ENCODE measurements around the gene PSMG3. TPM values are rescaled to one million over a fixed set of nuclear protein-coding genes. Genes with fewer than 3 reads are reported as not detected.

Gene PSMG3
- total and polyA plus RNA-seq, 2 donors: 56.0 to 85.2 TPM

- Histone ChIP-seq H3K4me1 (ENCODE audit: control insufficient read depth in 2 of 2, insufficient read depth in 2 of 2, low read length in 2 of 2) (peaks cover 10 to 17% of the 10 kb centered on the region in 2 donors), H3K4me3 (ENCODE audit: low read length in 2 of 2) (no peak overlapping the region), H3K27ac (ENCODE audit: low read depth in 1 of 2, low read length in 1 of 2) (no peak overlapping the region), H3K36me3 (ENCODE audit: control insufficient read depth in 2 of 2, insufficient read depth in 2 of 2, low read length in 1 of 2) (no peaks in the 10 kb centered on the region), H3K9me3 (ENCODE audit: control insufficient read depth in 2 of 2, insufficient read depth in 1 of 2, low read length in 1 of 2) (no peaks in the 10 kb centered on the region), H3K27me3 (ENCODE audit: control insufficient read depth in 2 of 2, insufficient read depth in 1 of 2, low read length in 1 of 2) (no peaks in the 10 kb centered on the region)
- DNase-seq (ENCODE audit: low read depth in 6 of 9, low spot score in 9 of 9): no peak
- WGBS: 96% methylated on average over 6 of the region's 6 CpGs
These were observed 8.7 kb upstream of the PSMG3 start for GRCh38 chr7:1578513-1578912.

- DNase-seq (ENCODE audit: low read depth in 6 of 9, low spot score in 9 of 9): no peak
- no peak overlapping the region for H3K4me3 ChIP-seq (ENCODE audit: low read length in 2 of 2)
- H3K4me1 ChIP-seq (ENCODE audit: control insufficient read depth in 2 of 2, insufficient read depth in 2 of 2, low read length in 2 of 2): peaks cover 10 to 15% of the 10 kb centered on the region in 2 donors
- no peaks in the 10 kb centered on the region for H3K36me3 ChIP-seq (ENCODE audit: control insufficient read depth in 2 of 2, insufficient read depth in 2 of 2, low read length in 1 of 2)
- WGBS: 88% methylated on average over 15 of the region's 15 CpGs
- no peaks in the 10 kb centered on the region for H3K27me3 ChIP-seq (ENCODE audit: control insufficient read depth in 2 of 2, insufficient read depth in 1 of 2, low read length in 1 of 2)
- H3K9me3 ChIP-seq (ENCODE audit: control insufficient read depth in 2 of 2, insufficient read depth in 1 of 2, low read length in 1 of 2): no peaks in the 10 kb centered on the region
- no peak overlapping the region for H3K27ac ChIP-seq (ENCODE audit: low read depth in 1 of 2, low read length in 1 of 2)
These were observed 6.9 kb upstream of the PSMG3 start for GRCh38 chr7:1576521-1577253.

DNA sequence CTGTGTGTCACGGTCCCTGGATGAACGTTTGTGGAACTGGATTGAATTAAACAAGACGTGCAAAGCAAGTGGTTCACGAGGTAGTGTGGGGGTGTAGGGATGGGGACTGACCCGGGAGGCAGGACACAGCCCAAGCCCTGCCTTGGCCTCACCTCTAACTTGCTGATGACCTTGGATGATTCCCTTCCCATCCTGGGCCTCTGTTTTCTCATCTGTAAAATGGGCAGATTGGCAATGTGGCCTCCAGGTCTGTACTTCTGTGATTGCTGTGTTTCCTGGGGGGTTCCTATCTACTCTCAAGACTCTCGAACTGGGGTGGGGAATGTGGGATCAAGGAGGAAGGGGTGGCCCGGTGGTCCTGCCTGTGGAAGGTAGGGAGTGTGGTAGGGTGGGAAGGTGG, 6.0 kb upstream of the PSMG3 start:
- no peak for DNase-seq (ENCODE audit: low read depth in 6 of 9, low spot score in 9 of 9)
- WGBS: 97% methylated on average over 7 of the region's 7 CpGs

GRCh38 chr7:1572111-1572822, 2.4 kb upstream of the PSMG3 start:
- H3K36me3 ChIP-seq (ENCODE audit: control insufficient read depth in 2 of 2, insufficient read depth in 2 of 2, low read length in 1 of 2): peaks cover 10% of the 10 kb centered on the region in 2 donors
- H3K4me1 ChIP-seq (ENCODE audit: control insufficient read depth in 2 of 2, insufficient read depth in 2 of 2, low read length in 2 of 2): peaks cover 6 to 34% of the 10 kb centered on the region in 2 donors
- 90% methylated on average over 7 of the region's 7 CpGs for WGBS
- H3K27ac ChIP-seq (ENCODE audit: low read depth in 1 of 2, low read length in 1 of 2): no peak overlapping the region
- no peaks in the 10 kb centered on the region for H3K27me3 ChIP-seq (ENCODE audit: control insufficient read depth in 2 of 2, insufficient read depth in 1 of 2, low read length in 1 of 2)
- no peak overlapping the region for H3K4me3 ChIP-seq (ENCODE audit: low read length in 2 of 2)
- no peak for DNase-seq (ENCODE audit: low read depth in 6 of 9, low spot score in 9 of 9)
- no peaks in the 10 kb centered on the region for H3K9me3 ChIP-seq (ENCODE audit: control insufficient read depth in 2 of 2, insufficient read depth in 1 of 2, low read length in 1 of 2)

More for the DNA sequence above, 6.0 kb upstream of the PSMG3 start:
- Histone ChIP-seq H3K4me3 (ENCODE audit: low read length in 2 of 2) (no peak overlapping the region), H3K36me3 (ENCODE audit: control insufficient read depth in 2 of 2, insufficient read depth in 2 of 2, low read length in 1 of 2) (no peaks in the 10 kb centered on the region), H3K4me1 (ENCODE audit: control insufficient read depth in 2 of 2, insufficient read depth in 2 of 2, low read length in 2 of 2) (peaks cover 14 to 23% of the 10 kb centered on the region in 2 donors), H3K27ac (ENCODE audit: low read depth in 1 of 2, low read length in 1 of 2) (no peak overlapping the region), H3K9me3 (ENCODE audit: control insufficient read depth in 2 of 2, insufficient read depth in 1 of 2, low read length in 1 of 2) (no peaks in the 10 kb centered on the region), H3K27me3 (ENCODE audit: control insufficient read depth in 2 of 2, insufficient read depth in 1 of 2, low read length in 1 of 2) (no peaks in the 10 kb centered on the region)

GRCh38 chr7:1569440-1569832, 396 bp downstream of the PSMG3 start:
- Histone ChIP-seq H3K9me3 (ENCODE audit: control insufficient read depth in 2 of 2, insufficient read depth in 1 of 2, low read length in 1 of 2) (no peaks in the 10 kb centered on the region), H3K27ac (ENCODE audit: low read depth in 1 of 2, low read length in 1 of 2) (peak overlapping the region; percentile 65 to 96), H3K4me3 (ENCODE audit: low read length in 2 of 2) (peak overlapping the region; percentile 98 to 99), H3K4me1 (ENCODE audit: control insufficient read depth in 2 of 2, insufficient read depth in 2 of 2, low read length in 2 of 2) (peaks cover 6 to 37% of the 10 kb centered on the region in 2 donors), H3K36me3 (ENCODE audit: control insufficient read depth in 2 of 2, insufficient read depth in 2 of 2, low read length in 1 of 2) (peaks cover 19 to 21% of the 10 kb centered on the region in 2 donors), H3K27me3 (ENCODE audit: control insufficient read depth in 2 of 2, insufficient read depth in 1 of 2, low read length in 1 of 2) (peaks cover 0 to 2% of the 10 kb centered on the region in 2 donors)
- WGBS: 33% methylated on average over 27 of the region's 27 CpGs
- DNase-seq (ENCODE audit: low read depth in 6 of 9, low spot score in 9 of 9): no peak

DNA sequence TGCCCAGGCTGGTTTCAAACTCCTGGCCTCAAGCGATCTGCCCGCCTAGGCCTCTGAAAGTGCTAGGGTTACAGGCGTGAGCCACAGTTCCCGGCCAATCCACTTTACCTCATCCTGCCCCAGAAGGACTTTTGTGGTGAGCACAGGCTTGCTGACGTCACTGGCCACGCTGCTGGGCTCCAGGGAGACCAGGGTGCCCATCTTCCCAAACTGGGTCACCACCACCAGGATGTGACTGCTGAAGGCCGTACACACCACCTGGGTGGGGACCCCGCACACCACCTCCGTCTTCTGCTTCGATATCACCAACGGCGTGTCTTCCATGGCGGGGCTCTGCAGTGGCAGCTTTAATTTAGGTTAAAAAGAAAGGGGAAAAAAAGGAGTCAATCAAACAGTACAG, 816 bp downstream of the PSMG3 start:
- H3K4me3 ChIP-seq (ENCODE audit: low read length in 2 of 2): peak overlapping the region in 1 of 2 donors; percentile 99
- H3K27me3 ChIP-seq (ENCODE audit: control insufficient read depth in 2 of 2, insufficient read depth in 1 of 2, low read length in 1 of 2): peaks cover 0 to 3% of the 10 kb centered on the region in 2 donors
- H3K27ac ChIP-seq (ENCODE audit: low read depth in 1 of 2, low read length in 1 of 2): peak overlapping the region in 1 of 2 donors; percentile 65
- H3K9me3 ChIP-seq (ENCODE audit: control insufficient read depth in 2 of 2, insufficient read depth in 1 of 2, low read length in 1 of 2): no peaks in the 10 kb centered on the region
- peaks cover 19 to 21% of the 10 kb centered on the region in 2 donors for H3K36me3 ChIP-seq (ENCODE audit: control insufficient read depth in 2 of 2, insufficient read depth in 2 of 2, low read length in 1 of 2)
- H3K4me1 ChIP-seq (ENCODE audit: control insufficient read depth in 2 of 2, insufficient read depth in 2 of 2, low read length in 2 of 2): peaks cover 6 to 37% of the 10 kb centered on the region in 2 donors
- 90% methylated on average over 13 of the region's 13 CpGs for WGBS
- DNase-seq (ENCODE audit: low read depth in 6 of 9, low spot score in 9 of 9): no peak

DNA sequence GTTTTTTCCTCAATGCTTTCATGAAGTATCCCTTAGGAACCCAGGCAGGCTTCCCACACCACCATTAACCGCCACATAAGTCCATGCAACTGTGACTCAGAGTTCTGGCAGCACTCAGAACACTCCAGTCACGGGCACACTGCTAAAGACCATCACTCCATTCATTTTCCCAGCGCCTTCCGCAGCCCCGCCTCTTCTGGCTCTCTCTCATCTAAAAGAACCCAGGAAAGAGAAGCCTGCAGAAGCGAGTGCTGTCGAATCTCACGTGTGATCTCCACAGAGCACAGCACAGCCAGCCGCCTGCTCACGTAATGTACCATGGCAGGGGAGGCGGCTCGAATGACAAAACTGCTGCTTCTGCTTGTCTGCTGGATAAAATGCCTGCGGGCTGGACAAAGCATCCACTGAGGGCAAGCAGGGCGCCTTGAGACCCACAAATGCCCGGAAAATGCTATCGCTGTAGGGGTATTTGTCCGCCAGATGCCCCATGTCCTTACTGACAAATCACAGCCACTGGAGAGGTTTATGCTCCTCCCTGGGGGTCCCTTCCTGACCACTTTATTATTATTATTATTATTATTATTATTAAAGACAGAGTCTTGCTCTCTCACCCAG, 1.8 kb downstream of the PSMG3 start:
- Histone ChIP-seq H3K4me1 (ENCODE audit: control insufficient read depth in 2 of 2, insufficient read depth in 2 of 2, low read length in 2 of 2) (peaks cover 6 to 37% of the 10 kb centered on the region in 2 donors), H3K27ac (ENCODE audit: low read depth in 1 of 2, low read length in 1 of 2) (peak overlapping the region in 1 of 2 donors; percentile 36), H3K27me3 (ENCODE audit: control insufficient read depth in 2 of 2, insufficient read depth in 1 of 2, low read length in 1 of 2) (peaks cover 0 to 5% of the 10 kb centered on the region in 2 donors), H3K36me3 (ENCODE audit: control insufficient read depth in 2 of 2, insufficient read depth in 2 of 2, low read length in 1 of 2) (peaks cover 19 to 21% of the 10 kb centered on the region in 2 donors), H3K9me3 (ENCODE audit: control insufficient read depth in 2 of 2, insufficient read depth in 1 of 2, low read length in 1 of 2) (no peaks in the 10 kb centered on the region), H3K4me3 (ENCODE audit: low read length in 2 of 2) (no peak overlapping the region)
- no peak for DNase-seq (ENCODE audit: low read depth in 6 of 9, low spot score in 9 of 9)
- 93% methylated on average over 17 of the region's 17 CpGs for WGBS

DNA sequence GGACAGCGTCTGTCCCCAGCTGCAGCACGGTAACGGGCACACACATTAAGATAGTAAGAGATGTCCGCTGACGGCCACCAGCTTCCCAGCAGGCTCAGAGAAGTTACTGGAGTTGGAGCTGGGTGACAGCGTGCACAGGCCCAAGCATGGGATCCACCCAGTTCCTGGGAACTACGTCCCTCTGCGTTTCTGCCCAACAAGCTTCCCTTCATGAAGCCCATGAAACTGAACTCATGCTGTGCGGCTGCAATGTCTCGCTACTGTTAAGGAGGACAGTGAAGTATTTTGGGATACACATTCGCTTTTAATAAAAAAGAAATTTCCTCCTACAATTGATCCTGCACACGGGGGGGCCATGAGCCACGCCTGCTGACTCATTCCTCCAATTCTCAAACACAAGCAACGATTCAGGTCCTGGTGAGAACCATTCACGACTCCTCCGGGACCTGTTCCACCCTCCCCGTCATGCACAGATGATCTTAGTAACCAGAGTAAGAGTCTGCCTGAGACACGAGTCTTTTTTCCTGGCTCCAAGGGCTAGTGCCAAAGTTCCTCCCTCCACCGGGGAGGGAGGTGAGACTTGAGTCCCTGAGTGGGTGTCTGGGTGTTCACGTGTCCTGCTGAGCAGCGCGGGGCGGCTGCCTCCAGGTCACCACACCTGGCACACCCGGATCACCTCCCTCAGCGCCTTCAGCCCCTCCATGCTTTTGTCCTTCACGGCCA, 2.6 kb downstream of the PSMG3 start:
- WGBS: 94% methylated on average over 26 of the region's 26 CpGs
- peak overlapping the region in 1 of 2 donors; percentile 36 for H3K27ac ChIP-seq (ENCODE audit: low read depth in 1 of 2, low read length in 1 of 2)
- no peak overlapping the region for H3K4me3 ChIP-seq (ENCODE audit: low read length in 2 of 2)
- H3K4me1 ChIP-seq (ENCODE audit: control insufficient read depth in 2 of 2, insufficient read depth in 2 of 2, low read length in 2 of 2): peaks cover 6 to 37% of the 10 kb centered on the region in 2 donors
- DNase-seq (ENCODE audit: low read depth in 6 of 9, low spot score in 9 of 9): no peak
- no peaks in the 10 kb centered on the region for H3K9me3 ChIP-seq (ENCODE audit: control insufficient read depth in 2 of 2, insufficient read depth in 1 of 2, low read length in 1 of 2)
- peaks cover 19 to 21% of the 10 kb centered on the region in 2 donors for H3K36me3 ChIP-seq (ENCODE audit: control insufficient read depth in 2 of 2, insufficient read depth in 2 of 2, low read length in 1 of 2)
- H3K27me3 ChIP-seq (ENCODE audit: control insufficient read depth in 2 of 2, insufficient read depth in 1 of 2, low read length in 1 of 2): peaks cover 0 to 5% of the 10 kb centered on the region in 2 donors
